GM12878 (cell line): ENCODE data around the gene MYO10. TPM values are rescaled to one million over a fixed set of nuclear protein-coding genes. Genes with fewer than 3 reads are reported as not detected.

ENCODE experiments used
- ATAC-seq: fragments of 200-7000 bp; cut with Tn5 transposase; 3 replicates; pipeline ENCODE4 v1.9.1; 2020; ENCODE audit warnings: mild to moderate bottlenecking, moderate library complexity
- BruUV-seq: library from RNA; stranded (reverse); fragments of 400-500 nt; replicated peaks from 2 replicates; lab custom pipeline; 2021; lab: Mats Ljungman, UMichigan
- CTCF ChIA-PET: fragments of 300-600 bp; sonication (Branson Sonifier 250); formaldehyde crosslinking; extraction: SDS; loops from one replicate; lab custom pipeline; 2021; ENCODE audit warnings: inconsistent platforms; lab: Yijun Ruan, JAX
- POLR2A ChIA-PET: fragments of 350-600 bp; formaldehyde crosslinking; extraction: SDS; loops from one replicate; lab custom pipeline; 2021; ENCODE audit warnings: inconsistent platforms; lab: Charles Lee
- RAD21 ChIA-PET: fragments of 300-600 bp; sonication (Branson Sonifier 250); formaldehyde crosslinking; loops from one replicate; lab custom pipeline; 2023; ENCODE audit warnings: antibody characterized with exemption; ENCODE audit not compliant: unreplicated experiment; lab: Charles Lee
- SMC1A ChIA-PET: fragments of 300-600 bp; sonication (Branson Sonifier 250); formaldehyde crosslinking; loops from one replicate; lab custom pipeline; 2023; ENCODE audit not compliant: unreplicated experiment, uncharacterized antibody; lab: Charles Lee
- DNase-seq: peaks from one replicate; pipeline ENCODE4 v3.0.0-alpha.2; 2011; ENCODE audit warnings: low read depth, low spot score
- FAIRE-seq: peaks from 3 replicates; lab custom pipeline; 2011; peaks lifted over from hg19 to GRCh38; lab: Jason Lieb, UNC
- H2AFZ ChIP-seq: 2 replicates; pipeline ENCODE4 v1.6.0; 2011; ENCODE audit warnings: low read depth, low read length, control low read depth; ENCODE audit not compliant: control insufficient read depth
- H3K27ac ChIP-seq: 2 replicates; pipeline ENCODE4 v1.5.1; 2011; ENCODE audit warnings: control low read depth; ENCODE audit not compliant: control insufficient read depth, insufficient read depth
- H3K27me3 ChIP-seq, 2 experiments: replicated peaks in 1 of 2; 2 replicates each; pipeline versions ENCODE4 v1.6.0 to v1.6.1; 2011; ENCODE audit warnings: low read length in 1 of 2; ENCODE audit not compliant: control insufficient read depth in 2 of 2, insufficient read depth in 2 of 2
- H3K36me3 ChIP-seq, 2 experiments: 2 replicates each; pipeline ENCODE4 v1.5.1; 2011; ENCODE audit warnings: low read length in 1 of 2; ENCODE audit not compliant: control insufficient read depth in 2 of 2, insufficient read depth in 2 of 2
- H3K4me1 ChIP-seq: 2 replicates; pipeline ENCODE4 v1.6.1; 2011; ENCODE audit warnings: mild to moderate bottlenecking, low read length, moderate library complexity, mixed read lengths; ENCODE audit not compliant: control insufficient read depth, insufficient read depth
- H3K4me2 ChIP-seq: 2 replicates; pipeline ENCODE4 v1.6.0; 2011; ENCODE audit warnings: control low read depth; ENCODE audit not compliant: control insufficient read depth, insufficient read depth
- H3K4me3 ChIP-seq: fragments of 200-600 bp; sonication (generic); 2 replicates; pipeline ENCODE4 v1.5.1; 2016
- H3K79me2 ChIP-seq: 2 replicates; pipeline ENCODE4 v1.6.0; 2011; ENCODE audit warnings: low read length; ENCODE audit not compliant: control insufficient read depth, insufficient read depth
- H3K9ac ChIP-seq: 2 replicates; pipeline ENCODE4 v1.8.0; 2011; ENCODE audit warnings: low read length, control low read depth, mixed read lengths; ENCODE audit not compliant: control insufficient read depth, insufficient read depth
- H3K9me3 ChIP-seq: replicated peaks from 3 replicates; pipeline ENCODE4 v1.5.1; 2011; ENCODE audit warnings: mild to moderate bottlenecking, low read length; ENCODE audit not compliant: control insufficient read depth, insufficient read depth
- H4K20me1 ChIP-seq: 2 replicates; pipeline ENCODE4 v1.6.0; 2011; ENCODE audit not compliant: control insufficient read depth, insufficient read depth
- ATF2 ChIP-seq: IDR thresholded peaks from 2 replicates; pipeline ENCODE4 v1.6.1; 2012; ENCODE audit warnings: low read length, inconsistent platforms
- IKZF2 ChIP-seq, 2 experiments: fragments of 450-650 bp; IDR thresholded peaks; 2 replicates each; pipeline ENCODE4 v1.6.1; 2017; ENCODE audit warnings: mild to moderate bottlenecking in 2 of 2, moderate library complexity in 2 of 2
- IRF4 ChIP-seq: IDR thresholded peaks from 2 replicates; pipeline ENCODE4 v1.6.1; 2011; ENCODE audit warnings: low read depth, low read length
- ZNF207 ChIP-seq: fragments of 450-650 bp; IDR thresholded peaks from 2 replicates; pipeline ENCODE4 v1.6.1; 2014; ENCODE audit warnings: antibody characterized with exemption, mild to moderate bottlenecking, borderline replicate concordance
- WGBS: methylation state at CpG from one replicate; pipeline ENCODE4 v1.1.6; 2016; ENCODE audit warnings: low lambda C conversion rate; ENCODE audit not compliant: insufficient replicate concordance, insufficient coverage; ENCODE audit errors: missing lambda C conversion rate; 5-methylcytosine and 5-hydroxymethylcytosine counted together
- in situ Hi-C: fragments of 300-500 bp; cut with MboI; formaldehyde crosslinking; loops from 9 replicates; pipeline ENCODE4 v1.14.3; 2018; ENCODE audit warnings: mixed read lengths
- intact Hi-C: fragments of 100-400 bp; cut with micrococcal nuclease; formaldehyde crosslinking; loops from one replicate; pipeline ENCODE4 v1.14.2; 2022; ENCODE audit not compliant: unreplicated experiment
- polyA plus RNA-seq, 11 experiments: library from polyadenylated mRNA; depleted of rRNA in 4 of 11; unstranded in 6 of 11; stranded (reverse) in 5 of 11; fragments of >200 nt; fragmentation: Nextera tagmentation in 4 of 11; fragmentation: Illumina TruSeq in 1 of 11; extraction: Ambion mirVana in 4 of 11; extraction: Trizol in 1 of 11; gene quantifications; 1 replicate in 1 of 11; 2 replicates in 10 of 11; pipeline versions ENCODE4 v1.2.1 to v1.2.3, GENCODE V29; 2011 to 2016; ENCODE audit warnings: inconsistent platforms in 2 of 11, missing spikeins in 2 of 11, low read depth in 1 of 11
- total RNA-seq, 4 experiments: library from RNA; depleted of rRNA in 3 of 4; stranded (reverse); fragments of >200 nt in 3 of 4; fragmentation: Illumina TruSeq in 1 of 4; extraction: Trizol in 1 of 4; gene quantifications; 2 replicates each; pipeline versions ENCODE4 v1.2.1 to v1.2.3, GENCODE V29; 2013 to 2021
- TF ChIP-seq, protein P1 (sequence below): IDR thresholded peaks from 2 replicates; pipeline ENCODE4 v1.6.1; 2012; ENCODE audit warnings: mild to moderate bottlenecking, low read depth, low read length
- TF ChIP-seq, protein P2 (sequence below): fragments of 450-650 bp; formaldehyde crosslinking; IDR thresholded peaks from 2 replicates; pipeline ENCODE4 v1.4.0; 2022; ENCODE audit warnings: mild to moderate bottlenecking, moderate library complexity

Gene MYO10
- total and polyA plus RNA-seq, 10 of the 15 experiments (the other 5 are each of a cell fraction or from before 2014, with no cell fraction given), result 0.02 to 0.77 (median 0.17) TPM

GRCh38 chr5:16749626-16750025, 186.5 kb downstream of the MYO10 start:
- Histone ChIP-seq H3K4me1 (no peaks in the 10 kb centered on the region), H3K36me3 (no peaks in the 10 kb centered on the region), H4K20me1 (no peaks in the 10 kb centered on the region), H3K4me2 (no peak overlapping the region), H3K27me3 (no peaks in the 10 kb centered on the region), H3K4me3 (no peak overlapping the region), H3K9ac (no peak overlapping the region), H3K9me3 (no peaks in the 10 kb centered on the region), H3K27ac (no peak overlapping the region), H2AFZ (no peak overlapping the region), H3K79me2 (no peaks in the 10 kb centered on the region)
- in situ Hi-C loops (no loop called here), intact Hi-C loops (no loop called here)
- no peak for TF ChIP-seq IRF4
- TF ChIP-seq, protein P1, sequence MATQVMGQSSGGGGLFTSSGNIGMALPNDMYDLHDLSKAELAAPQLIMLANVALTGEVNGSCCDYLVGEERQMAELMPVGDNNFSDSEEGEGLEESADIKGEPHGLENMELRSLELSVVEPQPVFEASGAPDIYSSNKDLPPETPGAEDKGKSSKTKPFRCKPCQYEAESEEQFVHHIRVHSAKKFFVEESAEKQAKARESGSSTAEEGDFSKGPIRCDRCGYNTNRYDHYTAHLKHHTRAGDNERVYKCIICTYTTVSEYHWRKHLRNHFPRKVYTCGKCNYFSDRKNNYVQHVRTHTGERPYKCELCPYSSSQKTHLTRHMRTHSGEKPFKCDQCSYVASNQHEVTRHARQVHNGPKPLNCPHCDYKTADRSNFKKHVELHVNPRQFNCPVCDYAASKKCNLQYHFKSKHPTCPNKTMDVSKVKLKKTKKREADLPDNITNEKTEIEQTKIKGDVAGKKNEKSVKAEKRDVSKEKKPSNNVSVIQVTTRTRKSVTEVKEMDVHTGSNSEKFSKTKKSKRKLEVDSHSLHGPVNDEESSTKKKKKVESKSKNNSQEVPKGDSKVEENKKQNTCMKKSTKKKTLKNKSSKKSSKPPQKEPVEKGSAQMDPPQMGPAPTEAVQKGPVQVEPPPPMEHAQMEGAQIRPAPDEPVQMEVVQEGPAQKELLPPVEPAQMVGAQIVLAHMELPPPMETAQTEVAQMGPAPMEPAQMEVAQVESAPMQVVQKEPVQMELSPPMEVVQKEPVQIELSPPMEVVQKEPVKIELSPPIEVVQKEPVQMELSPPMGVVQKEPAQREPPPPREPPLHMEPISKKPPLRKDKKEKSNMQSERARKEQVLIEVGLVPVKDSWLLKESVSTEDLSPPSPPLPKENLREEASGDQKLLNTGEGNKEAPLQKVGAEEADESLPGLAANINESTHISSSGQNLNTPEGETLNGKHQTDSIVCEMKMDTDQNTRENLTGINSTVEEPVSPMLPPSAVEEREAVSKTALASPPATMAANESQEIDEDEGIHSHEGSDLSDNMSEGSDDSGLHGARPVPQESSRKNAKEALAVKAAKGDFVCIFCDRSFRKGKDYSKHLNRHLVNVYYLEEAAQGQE, result no peak
- TF ChIP-seq IKZF2 (IDR thresholded peaks at IDR 0.05), result no peak
- no peak for TF ChIP-seq ATF2
- TF ChIP-seq, protein P2, sequence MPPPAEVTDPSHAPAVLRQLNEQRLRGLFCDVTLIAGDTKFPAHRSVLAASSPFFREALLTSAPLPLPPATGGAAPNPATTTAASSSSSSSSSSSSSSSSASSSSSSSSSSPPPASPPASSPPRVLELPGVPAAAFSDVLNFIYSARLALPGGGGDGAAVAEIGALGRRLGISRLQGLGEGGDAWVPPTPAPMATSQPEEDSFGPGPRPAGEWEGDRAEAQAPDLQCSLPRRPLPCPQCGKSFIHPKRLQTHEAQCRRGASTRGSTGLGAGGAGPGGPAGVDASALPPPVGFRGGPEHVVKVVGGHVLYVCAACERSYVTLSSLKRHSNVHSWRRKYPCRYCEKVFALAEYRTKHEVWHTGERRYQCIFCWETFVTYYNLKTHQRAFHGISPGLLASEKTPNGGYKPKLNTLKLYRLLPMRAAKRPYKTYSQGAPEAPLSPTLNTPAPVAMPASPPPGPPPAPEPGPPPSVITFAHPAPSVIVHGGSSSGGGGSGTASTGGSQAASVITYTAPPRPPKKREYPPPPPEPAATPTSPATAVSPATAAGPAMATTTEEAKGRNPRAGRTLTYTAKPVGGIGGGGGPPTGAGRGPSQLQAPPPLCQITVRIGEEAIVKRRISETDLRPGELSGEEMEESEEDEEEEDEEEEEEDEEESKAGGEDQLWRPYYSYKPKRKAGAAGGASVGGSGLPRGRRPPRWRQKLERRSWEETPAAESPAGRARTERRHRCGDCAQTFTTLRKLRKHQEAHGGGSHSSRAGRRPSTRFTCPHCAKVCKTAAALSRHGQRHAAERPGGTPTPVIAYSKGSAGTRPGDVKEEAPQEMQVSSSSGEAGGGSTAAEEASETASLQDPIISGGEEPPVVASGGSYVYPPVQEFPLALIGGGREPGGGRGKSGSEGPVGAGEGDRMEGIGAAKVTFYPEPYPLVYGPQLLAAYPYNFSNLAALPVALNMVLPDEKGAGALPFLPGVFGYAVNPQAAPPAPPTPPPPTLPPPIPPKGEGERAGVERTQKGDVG (CRISPR knock-in tag), result no peak
- no peak for TF ChIP-seq ZNF207
- ATAC-seq (no peak), DNase-seq (no peak), FAIRE-seq (no peak)
- ChIA-PET POLR2A (no interaction called here), RAD21 (no interaction called here), SMC1A (no interaction called here), CTCF (no interaction called here)
- BruUV-seq, result no TSS peak
- WGBS, result 24% methylated on average over 4 of the region's 4 CpGs
